GM21423 (cell line): ENCODE measurements around the gene CKB.

Experiments
- ATAC-seq: cut with Tn5 transposase; IDR thresholded peaks from one replicate; pipeline ENCODE4 v1.9.1; 2021; ENCODE audit warnings: mild to moderate bottlenecking, moderate library complexity; ENCODE audit not compliant: unreplicated experiment

The CKB gene

DNA sequence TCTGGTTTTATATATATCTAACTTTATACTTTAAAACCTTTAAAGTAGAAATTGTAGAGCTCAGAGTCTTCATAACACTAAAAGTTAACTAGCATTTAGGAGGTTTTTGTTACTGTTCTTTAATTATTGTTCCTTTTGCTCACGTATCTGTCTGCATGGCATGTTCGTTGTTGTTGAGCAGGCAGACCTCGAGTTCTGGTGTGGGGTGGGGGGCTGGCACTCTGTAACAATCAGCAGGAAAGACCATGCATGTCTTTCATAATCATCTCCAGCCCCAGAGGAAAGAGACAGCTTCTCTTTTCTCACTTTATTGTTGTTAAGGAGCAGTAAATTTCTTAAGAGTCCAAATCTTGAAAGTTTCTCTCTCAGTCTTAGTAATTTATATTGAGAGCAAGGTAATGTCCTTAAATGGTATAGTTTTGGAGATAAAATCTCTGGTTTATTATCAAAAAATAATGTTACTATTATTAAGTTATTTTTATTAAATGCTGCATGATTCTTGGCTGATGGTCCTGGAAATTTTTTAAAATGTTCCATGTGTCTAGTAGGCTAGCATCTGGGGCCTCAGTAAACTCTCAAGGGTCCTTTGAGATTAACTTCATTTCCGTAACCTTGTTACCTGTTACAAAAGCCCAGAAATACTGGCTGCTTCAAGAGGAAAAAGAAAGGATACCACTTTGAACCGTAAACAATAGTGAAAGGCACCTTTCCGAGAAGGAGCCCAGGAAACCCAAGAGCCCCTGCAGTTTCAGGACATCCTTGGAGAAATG lies 30.3 kb downstream of the CKB start:
- no peak for ATAC-seq

DNA sequence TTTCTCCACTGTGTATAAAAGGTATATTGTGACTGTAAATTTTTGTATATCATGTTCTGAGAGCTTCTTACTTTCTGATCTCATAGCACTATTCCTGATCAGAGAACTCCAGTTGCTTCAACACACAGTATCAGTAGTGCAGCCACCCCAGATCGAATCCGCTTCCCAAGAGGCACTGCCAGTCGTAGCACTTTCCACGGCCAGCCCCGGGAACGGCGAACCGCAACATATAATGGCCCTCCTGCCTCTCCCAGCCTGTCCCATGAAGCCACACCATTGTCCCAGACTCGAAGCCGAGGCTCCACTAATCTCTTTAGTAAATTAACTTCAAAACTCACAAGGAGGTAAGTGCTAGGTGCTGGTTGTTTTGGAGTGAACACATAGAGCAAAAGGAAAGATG lies 30.9 kb downstream of the CKB start:
- no peak for ATAC-seq

DNA sequence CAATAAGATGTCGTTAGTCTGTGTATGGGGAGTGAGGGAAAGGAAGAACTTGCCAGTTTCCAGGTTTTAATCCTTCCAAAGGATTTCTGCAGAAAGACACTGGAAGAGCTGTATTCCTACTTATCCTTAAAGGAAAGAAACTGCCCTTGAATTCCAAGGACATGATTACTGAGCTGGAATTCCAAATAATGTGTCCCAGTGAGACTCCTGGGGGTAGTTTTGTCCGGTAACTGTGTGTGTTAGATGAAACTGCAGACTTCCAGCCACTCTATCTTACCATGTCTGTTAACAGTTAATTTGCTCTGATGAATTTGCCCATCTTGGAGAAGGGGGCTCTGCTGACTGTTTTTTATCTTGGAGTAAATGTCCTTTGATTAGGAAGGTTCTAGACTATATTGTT lies 33.0 kb downstream of the CKB start:
- no peak for ATAC-seq

DNA sequence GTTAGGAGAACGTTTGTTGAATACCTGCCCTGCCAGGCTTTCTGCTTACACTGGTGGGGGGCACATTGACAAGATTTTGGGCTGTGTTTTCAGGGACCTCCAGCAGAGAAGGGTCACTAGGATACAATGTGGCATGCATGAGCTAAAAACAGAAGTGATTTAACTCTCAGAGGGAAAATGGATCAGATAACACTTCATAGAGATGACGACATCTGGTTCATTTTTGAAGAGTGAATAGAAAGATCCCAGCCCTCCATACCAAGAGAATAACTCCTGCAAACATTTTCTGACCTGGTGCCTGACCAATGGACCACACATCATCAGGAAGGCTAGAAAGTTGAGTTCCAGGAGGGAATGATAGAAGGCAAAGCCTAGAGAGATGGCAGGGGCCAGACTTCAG lies 33.7 kb downstream of the CKB start:
- no peak for ATAC-seq

DNA sequence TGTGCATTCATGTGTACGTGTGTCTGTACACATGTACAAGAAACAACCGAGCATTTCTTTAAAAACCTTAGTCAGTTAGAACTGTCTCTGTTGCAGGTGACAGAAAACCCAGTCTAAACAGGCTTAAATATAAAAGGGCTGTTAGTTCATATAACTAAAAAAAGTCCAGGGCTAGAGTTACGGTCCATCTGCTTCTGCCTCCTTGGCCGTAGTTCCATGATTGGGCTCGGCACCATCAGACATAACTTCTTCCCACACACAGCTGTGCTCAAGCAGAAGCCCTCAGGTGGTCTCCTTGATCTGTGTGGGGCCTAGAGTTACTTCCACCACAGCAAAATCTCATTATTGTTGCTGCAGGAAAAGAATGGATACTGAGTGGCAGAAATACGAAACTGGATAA lies 34.6 kb downstream of the CKB start:
- no peak for ATAC-seq

DNA sequence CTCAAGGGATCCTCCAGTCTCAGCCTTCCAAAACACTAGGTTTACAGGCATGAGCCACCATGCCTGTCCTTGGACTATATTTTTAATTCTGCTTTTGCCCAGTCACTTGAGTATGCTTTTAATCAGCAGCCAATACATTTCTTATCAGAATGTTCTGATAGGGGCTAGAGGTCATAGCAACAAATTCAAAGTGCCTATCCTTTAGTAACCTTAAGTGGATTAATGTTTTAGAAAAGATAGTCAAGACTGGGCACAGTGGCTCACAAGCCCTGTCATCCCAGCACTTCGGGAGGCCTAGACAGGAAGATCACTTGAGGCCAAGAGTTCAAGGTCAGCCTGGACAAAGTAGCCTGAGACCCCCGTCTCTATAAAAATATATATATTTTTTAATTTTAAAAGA lies 37.1 kb downstream of the CKB start:
- no peak for ATAC-seq

DNA sequence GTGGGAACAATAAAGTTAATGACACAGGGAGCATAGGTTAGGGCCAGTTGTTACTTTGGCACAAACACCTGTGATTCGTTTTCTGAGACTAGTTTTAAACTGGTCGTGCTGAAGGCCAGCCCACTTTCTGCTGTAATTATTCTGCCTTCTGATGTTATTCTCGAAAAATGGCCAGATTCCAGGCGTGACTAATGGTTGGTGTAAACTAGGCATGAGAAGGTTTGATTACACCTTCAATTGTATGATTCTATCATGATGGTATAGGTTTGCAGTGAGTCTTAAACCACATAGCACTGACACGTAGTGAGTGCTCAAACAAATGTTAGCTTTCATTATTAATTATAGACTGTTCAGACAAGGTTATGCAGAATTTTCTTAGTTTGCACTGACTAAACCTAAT lies 39.0 kb downstream of the CKB start:
- no peak for ATAC-seq

DNA sequence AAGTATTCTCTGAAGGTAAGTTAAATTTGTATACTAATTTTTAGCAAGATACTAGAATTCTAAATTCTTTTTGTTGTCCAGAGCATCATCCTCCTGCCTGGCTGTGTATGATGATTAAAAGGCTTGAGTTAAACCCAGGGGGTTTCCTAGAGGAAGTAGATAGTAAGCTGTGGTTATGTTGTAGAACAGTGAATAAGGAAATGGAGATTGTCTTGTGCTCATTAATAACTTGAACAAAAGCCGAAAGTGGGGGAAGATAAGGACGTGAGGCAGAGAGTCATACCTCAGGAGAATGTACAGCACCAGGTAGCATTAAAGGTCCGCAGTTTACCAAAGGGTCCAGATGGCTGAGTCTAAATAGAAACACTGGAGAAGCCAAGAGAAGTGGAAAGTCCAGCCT lies 42.0 kb downstream of the CKB start:
- peak; percentile 83 for ATAC-seq

DNA sequence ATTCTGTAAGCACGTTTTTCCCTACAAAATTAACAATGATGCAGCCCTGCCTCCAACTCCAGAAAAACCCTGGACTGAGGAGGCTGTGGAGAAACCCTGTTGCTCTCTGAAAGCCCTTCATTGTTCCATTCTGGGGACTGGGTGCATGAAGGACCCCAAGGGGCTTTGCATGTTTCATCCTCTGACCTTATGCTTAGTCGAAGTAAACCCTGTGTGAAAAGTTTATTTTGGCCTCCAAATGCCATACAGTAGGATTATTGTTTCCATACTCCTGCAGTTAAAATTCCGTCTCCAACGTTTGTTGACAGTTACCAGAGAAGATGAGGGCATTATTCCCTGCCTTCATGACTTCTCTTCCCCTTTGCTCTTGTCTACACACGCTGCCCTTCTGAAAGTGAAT lies 46.0 kb downstream of the CKB start:
- no peak for ATAC-seq

DNA sequence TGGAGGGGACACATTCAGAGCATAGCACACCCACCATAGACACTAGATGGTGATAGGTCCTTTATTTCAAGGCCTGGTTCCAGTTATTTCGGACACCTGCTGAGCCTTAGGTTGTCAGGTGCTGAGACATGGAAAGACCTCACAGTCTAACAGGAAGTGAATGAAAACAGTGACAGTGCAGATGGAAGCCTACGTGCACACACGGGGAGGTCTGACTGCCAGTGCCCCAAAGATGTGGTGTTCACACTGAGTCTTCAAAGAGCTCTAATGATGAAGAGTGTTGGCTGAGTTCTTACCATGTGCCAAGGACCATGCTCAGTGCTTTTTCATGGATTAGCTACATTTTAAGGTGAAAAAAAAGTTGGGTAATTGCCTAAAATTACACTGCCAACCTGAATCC lies 46.6 kb downstream of the CKB start:
- ATAC-seq: no peak

DNA sequence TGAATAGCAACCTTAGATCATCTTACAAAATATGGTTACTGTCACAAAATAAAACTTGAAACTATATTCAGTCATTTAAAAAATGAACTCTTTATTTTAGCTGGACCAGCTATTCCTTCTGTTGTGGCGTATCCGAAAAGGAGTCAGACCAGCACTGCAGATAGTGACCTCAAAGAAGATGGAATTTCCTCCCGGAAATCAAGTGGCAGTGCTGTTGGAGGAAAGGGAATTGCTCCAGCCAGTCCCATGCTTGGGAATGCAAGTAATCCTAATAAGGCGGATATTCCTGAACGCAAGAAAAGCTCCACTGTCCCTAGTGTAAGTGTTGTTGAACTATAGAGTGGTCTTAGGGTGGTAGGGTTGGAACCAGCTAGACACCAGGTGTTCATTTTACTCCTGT lies 47.7 kb downstream of the CKB start:
- no peak for ATAC-seq

DNA sequence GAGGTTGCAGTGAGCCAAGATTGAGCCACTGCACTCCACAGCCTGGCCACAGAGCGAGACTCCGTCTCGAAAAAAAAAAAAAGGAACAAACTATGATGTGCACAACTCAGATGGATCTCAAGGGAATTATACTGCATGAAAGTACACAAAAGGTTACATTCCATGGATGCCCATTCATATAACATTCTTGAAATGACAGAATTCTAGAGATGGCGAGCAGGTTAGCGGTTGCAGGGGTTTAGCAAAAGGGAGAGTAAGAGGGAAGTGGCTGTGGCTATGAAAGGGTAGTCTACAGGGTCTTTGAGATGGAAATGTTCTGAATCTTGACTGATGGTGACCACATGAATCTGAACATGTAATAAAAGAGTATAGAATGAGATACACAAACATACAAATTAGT lies 49.7 kb downstream of the CKB start:
- no peak for ATAC-seq
